NCI-H146 treated with DMSO at 0.1 percent for 48 hours (cell line): ENCODE results near the gene SPSB2.
"Not testable (repeated sequence)": the region's sequence is repeated elsewhere in the genome, so short reads cannot be mapped to it uniquely, and the experiment has no call there.

Experiments used
- DNase-seq: peaks from one replicate; lab custom pipeline; 2025; ENCODE audit not compliant: unreplicated experiment; lab: John Stamatoyannopoulos, UW

Gene SPSB2

GRCh38 chr12:6871052-6871957 lies 1.8 kb downstream of the SPSB2 start:
- peak; percentile 15 for DNase-seq

- not testable (repeated sequence) for DNase-seq
These were observed 2.8 kb downstream of the SPSB2 start for GRCh38 chr12:6870304-6870703.

DNA sequence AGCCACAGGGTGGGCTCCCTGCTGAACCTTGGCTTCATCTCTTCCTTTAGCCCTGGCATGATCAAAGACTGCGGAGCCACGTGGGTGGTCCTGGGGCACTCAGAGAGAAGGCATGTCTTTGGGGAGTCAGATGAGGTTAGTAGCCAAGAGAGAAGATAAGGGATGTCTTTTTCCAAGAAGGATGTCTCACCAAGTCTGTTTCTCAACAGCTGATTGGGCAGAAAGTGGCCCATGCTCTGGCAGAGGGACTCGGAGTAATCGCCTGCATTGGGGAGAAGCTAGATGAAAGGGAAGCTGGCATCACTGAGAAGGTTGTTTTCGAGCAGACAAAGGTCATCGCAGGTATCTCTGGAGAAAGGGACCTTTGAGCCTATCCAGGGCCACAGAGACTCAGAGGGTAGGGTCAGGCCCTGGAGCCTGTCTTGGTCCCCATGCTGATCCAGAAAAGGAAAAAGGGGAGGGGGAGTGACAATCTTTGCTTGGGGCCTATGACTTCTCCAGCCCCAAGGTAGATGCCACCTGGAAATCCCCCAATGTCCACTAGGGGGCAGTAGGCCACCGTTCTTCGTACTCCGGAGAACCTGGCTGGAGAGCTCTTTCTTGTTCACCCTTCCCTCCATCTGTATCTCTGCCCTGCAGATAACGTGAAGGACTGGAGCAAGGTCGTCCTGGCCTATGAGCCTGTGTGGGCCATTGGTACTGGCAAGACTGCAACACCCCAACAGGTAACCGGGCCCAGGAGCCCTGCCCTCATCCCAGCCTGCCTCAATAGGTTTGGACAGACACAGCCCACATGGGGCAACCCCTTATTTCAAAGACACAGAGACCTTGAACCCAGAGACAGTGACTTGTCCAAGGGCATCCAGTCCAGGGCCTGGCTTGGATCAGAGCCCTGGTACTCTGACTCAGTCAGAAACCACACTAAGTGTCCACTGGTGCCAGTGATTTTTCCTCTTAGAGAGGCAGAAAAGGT lies 3.8 kb downstream of the SPSB2 start:
- DNase-seq = peak; percentile 82

DNA sequence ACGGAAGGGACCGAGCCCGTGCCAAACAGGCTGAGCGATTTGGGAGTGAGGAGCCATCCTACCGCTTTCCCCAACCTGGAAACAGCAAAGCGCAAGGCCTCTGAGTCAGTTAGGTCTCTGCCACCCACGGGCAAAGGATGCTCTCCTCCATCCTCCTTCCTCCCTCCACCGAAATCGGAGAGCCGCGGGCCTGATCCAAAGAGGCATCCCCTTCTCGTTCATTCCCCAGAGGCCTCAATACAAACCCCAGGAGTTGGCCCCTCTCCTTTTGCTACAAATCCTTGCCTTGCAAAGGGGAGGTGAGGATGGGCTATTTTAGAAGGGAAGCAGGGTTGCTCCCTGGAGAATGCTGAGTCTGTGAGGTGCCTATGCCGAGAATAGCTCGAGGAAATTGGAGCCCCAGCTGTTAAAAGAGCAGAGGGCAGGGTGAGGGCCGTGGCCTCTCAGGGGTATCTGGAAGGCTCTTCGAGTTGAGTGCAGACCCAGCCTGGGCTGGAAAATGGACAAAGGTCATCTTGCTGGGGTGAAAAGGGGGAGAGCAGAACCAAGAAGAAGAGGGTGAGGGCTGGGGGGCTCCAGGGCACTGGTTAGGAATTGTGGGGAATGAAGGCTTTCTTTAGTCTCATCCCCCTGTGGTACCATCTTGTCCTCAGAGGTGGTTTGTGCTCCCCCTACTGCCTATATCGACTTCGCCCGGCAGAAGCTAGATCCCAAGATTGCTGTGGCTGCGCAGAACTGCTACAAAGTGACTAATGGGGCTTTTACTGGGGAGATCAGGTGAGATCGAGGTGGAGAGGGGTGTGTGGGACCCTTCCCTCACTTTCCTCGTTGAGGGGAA lies 4.7 kb downstream of the SPSB2 start:
- no peak for DNase-seq

DNA sequence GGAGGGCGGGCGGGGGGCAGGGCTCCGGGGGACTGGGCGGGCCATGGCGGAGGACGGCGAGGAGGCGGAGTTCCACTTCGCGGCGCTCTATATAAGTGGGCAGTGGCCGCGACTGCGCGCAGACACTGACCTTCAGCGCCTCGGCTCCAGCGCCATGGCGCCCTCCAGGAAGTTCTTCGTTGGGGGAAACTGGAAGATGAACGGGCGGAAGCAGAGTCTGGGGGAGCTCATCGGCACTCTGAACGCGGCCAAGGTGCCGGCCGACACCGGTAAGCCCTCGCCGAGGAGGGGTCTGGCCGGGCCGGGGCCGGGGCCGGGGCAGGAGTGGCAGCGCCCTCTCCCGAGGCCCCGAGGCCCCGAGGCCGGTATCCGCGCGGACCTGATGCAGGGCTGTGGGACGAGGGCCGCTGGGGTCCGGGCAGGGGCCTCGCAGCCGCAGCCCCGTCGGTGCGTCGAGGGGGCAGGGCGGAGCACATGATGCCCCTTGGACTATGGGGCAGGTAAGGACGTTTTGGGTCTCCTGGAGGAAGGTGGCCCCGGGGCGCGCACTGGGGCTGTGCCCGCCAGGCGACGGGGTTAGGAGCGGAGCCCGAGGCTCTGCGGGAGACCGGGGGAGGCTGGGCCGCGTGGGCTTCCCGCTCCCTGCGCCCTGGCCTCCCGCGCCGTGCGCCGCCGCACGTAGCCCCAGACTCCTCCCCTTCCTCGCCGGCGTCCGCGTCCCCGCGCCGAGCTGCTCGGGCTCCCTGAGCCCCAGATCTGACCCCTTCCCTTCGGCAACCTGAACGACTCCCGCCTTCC lies 5.5 kb downstream of the SPSB2 start, which contains the start of gene TPI1:
Gene TPI1 (plus strand): TSS at position 119 of the 798 bp plus-strand sequence. CDS start 36 bp downstream, at position 155.
- DNase-seq = peak; percentile 83

DNA sequence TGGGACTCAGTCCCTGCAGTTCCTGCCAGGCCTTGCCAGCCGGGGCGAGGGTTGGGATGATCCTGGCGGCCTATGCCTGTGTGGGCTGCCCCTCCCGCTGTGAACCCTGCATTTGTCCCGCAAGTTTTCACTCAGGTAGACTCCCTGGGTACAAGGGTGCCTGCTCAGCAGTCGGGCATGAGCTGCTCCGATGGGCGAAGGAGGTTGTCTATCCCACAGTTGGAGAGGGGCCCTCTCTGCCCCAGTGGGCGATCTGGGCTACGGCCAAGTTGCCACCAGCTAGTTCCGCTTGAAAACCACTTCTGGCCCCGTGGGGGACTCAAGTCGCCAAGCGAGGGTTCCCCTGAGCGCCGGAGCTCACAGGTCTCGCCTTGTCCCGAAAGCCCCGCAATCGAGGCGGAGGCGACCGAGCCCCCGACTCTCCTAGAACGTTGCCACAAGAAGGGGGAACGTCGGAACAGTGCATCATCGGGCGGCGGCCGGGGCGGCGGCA lies 6.1 kb downstream of the SPSB2 start:
- no peak for DNase-seq

DNA sequence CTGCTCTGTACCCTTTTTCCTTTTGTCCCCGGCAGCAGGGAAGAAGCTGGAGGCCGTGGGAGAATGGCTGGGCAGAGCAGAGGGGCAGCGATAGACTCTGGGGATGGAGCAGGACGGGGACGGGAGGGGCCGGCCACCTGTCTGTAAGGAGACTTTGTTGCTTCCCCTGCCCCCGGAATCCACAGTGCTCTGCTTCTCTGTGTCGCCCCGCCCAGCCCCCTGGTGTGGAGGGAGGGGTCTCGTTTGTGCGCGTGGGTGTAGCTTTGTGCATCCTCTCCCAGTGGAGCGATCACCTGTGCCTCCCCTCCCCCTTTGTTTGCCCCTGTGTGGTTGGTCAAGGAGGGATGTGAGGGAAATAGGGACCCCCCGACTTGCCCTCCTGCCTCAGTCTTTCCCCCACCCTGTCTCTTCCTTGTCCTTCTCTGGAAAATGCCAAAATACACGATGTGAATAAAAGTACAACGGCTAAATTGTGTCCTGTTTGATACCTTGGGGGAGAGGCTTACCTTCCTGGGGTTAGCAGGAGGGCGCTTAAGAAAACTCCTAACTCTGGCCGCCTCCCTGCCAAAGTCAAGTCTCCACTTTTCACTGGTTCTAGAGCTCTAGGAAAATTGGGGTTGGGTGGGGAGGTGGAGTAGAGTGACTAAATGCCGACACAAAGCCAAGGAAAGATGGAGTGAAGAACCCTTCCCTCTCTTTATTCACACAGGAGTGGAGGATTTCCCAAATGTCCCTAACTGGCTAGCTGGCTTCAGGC lies 6.8 kb downstream of the SPSB2 start:
- DNase-seq = no peak

- not testable (repeated sequence) for DNase-seq
These were observed 7.8 kb downstream of the SPSB2 start for GRCh38 chr12:6865307-6865706.

GRCh38 chr12:6863586-6864321 lies 9.3 kb downstream of the SPSB2 start:
- DNase-seq = no peak

DNA sequence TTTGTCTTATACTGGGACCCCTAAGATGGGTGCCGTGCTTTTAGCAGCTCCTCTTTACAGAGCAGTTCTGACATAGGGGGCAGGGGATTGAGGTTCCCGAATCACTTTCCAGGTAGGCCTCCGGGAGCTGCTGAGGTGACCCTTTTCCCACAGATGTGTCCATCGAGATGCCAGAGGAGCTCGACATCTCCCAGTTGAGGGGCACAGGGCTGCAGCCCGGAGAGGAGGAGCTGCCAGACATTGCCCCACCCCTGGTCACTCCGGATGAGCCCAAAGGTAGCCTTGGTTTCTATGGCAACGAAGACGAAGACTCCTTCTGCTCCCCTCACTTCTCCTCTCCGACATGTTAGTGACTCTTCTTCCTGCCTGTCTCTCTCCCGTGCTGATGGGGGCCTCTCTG lies 10.1 kb downstream of the SPSB2 start:
- no peak for DNase-seq

- DNase-seq = no peak
These were observed 11.7 kb downstream of the SPSB2 start for GRCh38 chr12:6861391-6861790.

DNA sequence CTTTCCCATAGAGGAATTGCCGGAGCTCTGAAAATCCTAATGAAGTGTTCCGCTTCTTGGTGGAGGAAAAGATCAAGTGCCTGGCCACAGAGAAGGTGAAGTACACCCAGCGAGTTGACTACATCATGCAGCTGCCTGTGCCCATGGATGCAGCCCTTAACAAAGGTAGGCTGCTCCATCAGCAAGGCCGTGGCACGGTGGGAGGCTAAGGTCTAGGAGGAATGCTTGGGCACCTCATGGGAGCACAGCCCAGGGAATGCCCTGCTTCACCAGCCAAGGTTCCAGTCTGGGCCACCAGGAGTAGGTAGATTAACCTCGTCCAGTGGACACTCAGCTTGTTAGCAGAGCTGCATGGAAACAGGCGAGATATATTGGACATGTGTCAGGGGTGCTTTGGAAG lies 12.2 kb downstream of the SPSB2 start:
- DNase-seq = no peak

- DNase-seq = no peak
These were observed 13.0 kb downstream of the SPSB2 start for GRCh38 chr12:6860116-6860515.

- DNase-seq = no peak
These were observed 14.3 kb downstream of the SPSB2 start for GRCh38 chr12:6858799-6859198.

DNA sequence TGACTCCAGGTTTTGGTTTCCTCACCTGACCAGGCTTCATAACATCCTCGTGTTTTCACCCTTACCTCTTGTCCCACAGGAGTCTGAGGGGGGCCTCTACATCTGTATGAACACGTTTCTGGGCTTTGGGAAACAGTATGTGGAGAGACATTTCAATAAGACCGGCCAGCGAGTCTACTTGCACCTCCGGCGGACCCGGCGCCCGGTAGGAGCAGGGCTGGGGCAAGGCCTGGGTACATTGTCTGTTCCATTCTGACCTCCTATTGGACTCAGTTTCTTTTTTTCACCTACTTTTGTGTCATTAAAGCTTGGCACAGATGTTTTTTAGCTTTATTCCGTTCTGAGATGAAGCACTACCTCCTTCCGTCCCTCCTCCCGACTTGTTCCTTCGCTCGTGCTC lies 17.8 kb downstream of the SPSB2 start:
- DNase-seq = no peak

- DNase-seq = no peak
These were observed 19.1 kb downstream of the SPSB2 start for GRCh38 chr12:6854036-6854435.

GRCh38 chr12:6853626-6854025 lies 19.5 kb downstream of the SPSB2 start:
- DNase-seq = no peak

DNA sequence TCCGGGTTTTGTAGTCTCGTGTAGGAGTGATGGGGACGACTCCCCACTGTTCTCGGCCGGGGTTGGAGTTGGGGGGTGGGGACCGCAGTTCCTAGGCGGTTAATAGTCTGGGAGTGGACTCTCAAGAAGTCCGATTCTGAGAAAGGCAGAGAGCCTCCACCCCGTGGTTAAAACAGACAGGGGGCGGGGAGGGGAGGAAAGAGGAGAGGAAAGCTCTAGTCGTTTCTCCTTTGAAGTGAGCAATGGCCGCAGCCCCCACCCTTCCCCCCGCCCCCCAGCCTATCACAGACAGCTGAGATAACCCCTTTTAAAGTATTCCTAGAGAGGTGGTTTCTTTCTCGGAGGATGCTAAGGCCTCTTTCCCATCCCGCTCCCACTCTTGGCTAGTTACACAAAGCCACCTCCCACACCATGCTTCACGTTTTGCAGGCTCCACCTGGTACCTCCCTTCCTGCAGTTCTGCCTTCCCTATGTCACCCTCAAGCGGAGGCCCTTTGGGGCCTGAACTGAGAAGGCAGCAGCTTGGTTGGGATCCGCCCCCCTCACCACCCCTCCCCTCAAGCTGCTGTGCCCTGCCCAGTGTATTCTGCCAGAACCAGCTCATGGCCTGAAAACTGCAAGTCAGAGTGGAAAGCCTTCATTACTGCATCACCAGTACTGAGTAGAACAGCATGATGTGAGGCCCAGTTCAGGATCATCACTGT lies 20.3 kb downstream of the SPSB2 start:
- DNase-seq = peak; percentile 69
